Fibroblast of lung (primary cell): ENCODE measurements around the gene SMIM31. TPM values are rescaled to one million over a fixed set of nuclear protein-coding genes. Genes with fewer than 3 reads are reported as not detected.

Experiments used
- DNase-seq, 2 donors: peaks; one replicate each; pipeline versions ENCODE4 v3.0.0 to v3.0.0-alpha.2; 2010; ENCODE audit warnings: low read depth in 2 of 2
- H2AFZ ChIP-seq: 2 replicates; pipeline ENCODE4 v1.5.1; 2012; ENCODE audit warnings: low read length, control low read depth, inconsistent platforms
- H3K27ac ChIP-seq: 2 replicates; pipeline ENCODE4 v1.5.1; 2011; ENCODE audit warnings: low read length, control low read depth; ENCODE audit not compliant: insufficient read depth
- H3K27me3 ChIP-seq: 2 replicates; pipeline ENCODE4 v1.5.1; 2011; ENCODE audit warnings: mild to moderate bottlenecking, low read length; ENCODE audit not compliant: control insufficient read depth, insufficient read depth
- H3K36me3 ChIP-seq: 2 replicates; pipeline ENCODE4 v1.5.1; 2011; ENCODE audit warnings: low read length; ENCODE audit not compliant: control insufficient read depth, insufficient read depth
- H3K4me1 ChIP-seq: 2 replicates; pipeline ENCODE4 v1.5.1; 2011; ENCODE audit warnings: low read length; ENCODE audit not compliant: control insufficient read depth, insufficient read depth; ENCODE audit errors: extremely low read depth
- H3K4me2 ChIP-seq: 2 replicates; pipeline ENCODE4 v1.5.1; 2011; ENCODE audit warnings: low read length, control low read depth; ENCODE audit not compliant: insufficient read depth; ENCODE audit errors: extremely low read depth
- H3K4me3 ChIP-seq, 4 experiments: fragments of 200-600 bp in 1 of 4; sonication (generic) in 1 of 4; replicated peaks in 1 of 4; 2 replicates each; pipeline ENCODE4 v1.5.1; 2011 to 2016; ENCODE audit warnings: low read length in 4 of 4, low read depth in 3 of 4, mild to moderate bottlenecking in 3 of 4, control low read depth in 2 of 4, inconsistent platforms in 1 of 4, mixed read lengths in 1 of 4; ENCODE audit not compliant: insufficient read depth in 1 of 4; ENCODE audit errors: control extremely low read depth in 1 of 4
- H3K79me2 ChIP-seq: 2 replicates; pipeline ENCODE4 v1.5.1; 2012; ENCODE audit warnings: mild to moderate bottlenecking, low read length, inconsistent platforms; ENCODE audit not compliant: control insufficient read depth, insufficient read depth
- H3K9ac ChIP-seq: 2 replicates; pipeline ENCODE4 v1.5.1; 2011; ENCODE audit warnings: mild to moderate bottlenecking, low read length, control low read depth; ENCODE audit not compliant: insufficient read depth
- H3K9me3 ChIP-seq: 2 replicates; pipeline ENCODE4 v1.5.1; 2012; ENCODE audit warnings: low read depth, low read length; ENCODE audit not compliant: control insufficient read depth, insufficient read depth
- H4K20me1 ChIP-seq: 2 replicates; pipeline ENCODE4 v1.5.1; 2011; ENCODE audit warnings: low read length; ENCODE audit not compliant: control insufficient read depth, insufficient read depth; ENCODE audit errors: extremely low read depth
- EZH2 ChIP-seq: IDR thresholded peaks from 2 replicates; pipeline ENCODE4 v1.5.1; 2012; ENCODE audit warnings: low read length, control low read depth, mild to moderate bottlenecking; ENCODE audit errors: missing control alignments
- polyA plus RNA-seq, 2 donors: library from polyadenylated mRNA; depleted of rRNA in 1 of 2; stranded (reverse) in 1 of 2; unstranded in 1 of 2; fragments of >200 nt; gene quantifications; 2 replicates each; pipeline ENCODE4 v1.2.1, GENCODE V29; 2011 to 2012; ENCODE audit warnings: missing spikeins in 1 of 2
- total RNA-seq: library from RNA; depleted of rRNA; stranded (reverse); fragments of >200 nt; gene quantifications from 2 replicates; pipeline ENCODE4 v1.2.1, GENCODE V29; 2014
- TF ChIP-seq, protein P1 (sequence below), 2 donors: IDR thresholded peaks in 1 of 2; conservative IDR thresholded peaks in 1 of 2; 1 replicate in 1 of 2; 2 replicates in 1 of 2; pipeline ENCODE4 v1.5.1; 2011 to 2012; ENCODE audit warnings: low read length in 2 of 2, control low read depth in 1 of 2, inconsistent platforms in 1 of 2, low read depth in 1 of 2, mild to moderate bottlenecking in 1 of 2

The SMIM31 gene
- total and polyA plus RNA-seq, 2 donors (not counting 1 experiment from before 2014, with no cell fraction given) = not detected

DNA sequence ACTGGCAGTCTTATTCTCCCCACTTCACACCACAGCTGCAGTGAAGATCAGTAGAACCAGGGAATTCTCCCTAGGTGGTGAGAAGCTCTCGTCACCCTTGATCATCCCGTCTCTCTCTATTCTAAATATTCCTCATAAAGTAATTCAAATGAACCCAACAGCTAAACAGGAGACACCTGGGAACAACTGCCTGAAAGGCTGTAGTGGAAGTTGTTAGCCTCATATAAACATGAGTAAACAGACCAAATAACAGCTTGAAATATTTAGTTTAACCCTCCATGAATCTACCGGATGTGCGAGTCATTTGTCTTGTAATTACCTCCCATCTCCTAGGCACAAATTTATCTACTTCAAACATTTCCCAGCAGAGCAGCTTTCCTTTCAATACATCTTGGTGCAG lies 92.6 kb downstream of the SMIM31 start:
- Histone ChIP-seq H3K4me2 (no peak overlapping the region), H3K27me3 (no peaks in the 10 kb centered on the region), H2AFZ (no peak overlapping the region), H3K79me2 (no peaks in the 10 kb centered on the region), H3K9me3 (no peaks in the 10 kb centered on the region), H3K4me1 (no peaks in the 10 kb centered on the region), H3K27ac (no peak overlapping the region), H3K9ac (no peak overlapping the region), H4K20me1 (no peaks in the 10 kb centered on the region), H3K36me3 (no peaks in the 10 kb centered on the region), H3K4me3 (no peak overlapping the region)
- TF ChIP-seq, protein P1, sequence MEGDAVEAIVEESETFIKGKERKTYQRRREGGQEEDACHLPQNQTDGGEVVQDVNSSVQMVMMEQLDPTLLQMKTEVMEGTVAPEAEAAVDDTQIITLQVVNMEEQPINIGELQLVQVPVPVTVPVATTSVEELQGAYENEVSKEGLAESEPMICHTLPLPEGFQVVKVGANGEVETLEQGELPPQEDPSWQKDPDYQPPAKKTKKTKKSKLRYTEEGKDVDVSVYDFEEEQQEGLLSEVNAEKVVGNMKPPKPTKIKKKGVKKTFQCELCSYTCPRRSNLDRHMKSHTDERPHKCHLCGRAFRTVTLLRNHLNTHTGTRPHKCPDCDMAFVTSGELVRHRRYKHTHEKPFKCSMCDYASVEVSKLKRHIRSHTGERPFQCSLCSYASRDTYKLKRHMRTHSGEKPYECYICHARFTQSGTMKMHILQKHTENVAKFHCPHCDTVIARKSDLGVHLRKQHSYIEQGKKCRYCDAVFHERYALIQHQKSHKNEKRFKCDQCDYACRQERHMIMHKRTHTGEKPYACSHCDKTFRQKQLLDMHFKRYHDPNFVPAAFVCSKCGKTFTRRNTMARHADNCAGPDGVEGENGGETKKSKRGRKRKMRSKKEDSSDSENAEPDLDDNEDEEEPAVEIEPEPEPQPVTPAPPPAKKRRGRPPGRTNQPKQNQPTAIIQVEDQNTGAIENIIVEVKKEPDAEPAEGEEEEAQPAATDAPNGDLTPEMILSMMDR (conservative IDR thresholded peaks at IDR 0.05 in 1 of 2, IDR thresholded peaks at IDR 0.05 in 1 of 2; ENCODE audit: low read depth in 1 of 2, low read length in 2 of 2) = no peak
- no peak for TF ChIP-seq EZH2
- DNase-seq = no peak

DNA sequence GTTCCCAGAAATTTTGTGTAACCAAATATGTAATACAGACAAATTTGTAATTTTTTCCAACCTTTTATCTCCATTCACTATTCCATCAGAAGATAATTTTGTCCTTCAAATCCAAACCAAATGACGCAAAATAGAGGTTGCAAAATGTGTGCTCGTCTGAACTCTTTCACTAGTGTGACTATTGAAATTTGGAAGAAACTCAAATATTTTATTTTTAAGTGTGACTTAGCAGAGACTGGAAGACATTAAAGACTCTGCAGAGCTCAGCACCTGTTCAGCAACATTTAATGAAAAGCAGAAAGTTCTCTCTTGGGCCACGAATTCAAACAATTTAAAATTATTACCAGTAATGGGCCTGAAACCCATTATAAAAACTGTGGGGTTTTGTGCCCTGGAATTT lies 93.1 kb downstream of the SMIM31 start:
- no peak overlapping the region for H2AFZ ChIP-seq
- H3K36me3 ChIP-seq = no peaks in the 10 kb centered on the region
- no peak overlapping the region for H3K27ac ChIP-seq
- H3K9ac ChIP-seq = no peak overlapping the region
- H4K20me1 ChIP-seq = no peaks in the 10 kb centered on the region
- DNase-seq = no peak
- no peaks in the 10 kb centered on the region for H3K27me3 ChIP-seq
- H3K4me3 ChIP-seq = no peak overlapping the region
- H3K79me2 ChIP-seq = no peaks in the 10 kb centered on the region
- H3K9me3 ChIP-seq = no peaks in the 10 kb centered on the region
- H3K4me1 ChIP-seq = no peaks in the 10 kb centered on the region
- TF ChIP-seq, protein P1 (conservative IDR thresholded peaks at IDR 0.05 in 1 of 2, IDR thresholded peaks at IDR 0.05 in 1 of 2; ENCODE audit: low read depth in 1 of 2, low read length in 2 of 2) = no peak
- no peak for TF ChIP-seq EZH2
- no peak overlapping the region for H3K4me2 ChIP-seq

DNA sequence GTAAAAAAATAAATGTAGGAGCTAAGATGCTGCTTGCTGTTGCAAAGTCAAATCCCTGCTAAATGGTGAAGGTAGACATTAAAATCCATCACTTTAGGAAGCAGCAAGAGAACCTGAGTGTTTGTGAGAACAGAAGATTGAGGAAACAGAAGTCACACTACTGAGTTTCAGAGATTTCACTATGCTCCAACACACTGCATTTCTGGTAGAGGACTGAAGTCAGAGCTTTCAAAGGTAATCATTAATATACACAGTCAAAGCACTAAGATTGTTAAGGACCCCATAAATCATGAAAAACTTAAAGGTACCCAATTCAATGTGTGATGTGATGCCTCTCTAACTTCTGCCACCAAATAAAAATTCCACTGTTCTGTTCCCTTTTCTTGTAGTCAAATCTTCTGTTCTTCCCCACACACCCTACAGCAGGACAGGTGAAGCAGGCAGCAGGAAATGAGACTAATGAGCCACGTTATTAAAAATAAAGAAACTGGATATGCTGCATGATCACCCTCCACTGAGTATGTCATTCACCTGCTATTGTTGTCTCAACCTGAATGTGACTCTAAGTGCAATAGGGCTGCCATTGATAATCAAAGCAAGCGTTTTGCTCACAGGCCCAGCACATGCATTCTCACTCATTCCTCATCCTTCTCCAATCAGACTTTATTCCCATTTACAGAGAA lies 94.2 kb downstream of the SMIM31 start:
- Histone ChIP-seq H3K4me2 (no peak overlapping the region), H3K4me1 (no peaks in the 10 kb centered on the region), H3K4me3 (no peak overlapping the region), H3K9me3 (no peaks in the 10 kb centered on the region), H2AFZ (no peak overlapping the region), H3K27ac (no peak overlapping the region), H3K9ac (no peak overlapping the region), H3K79me2 (no peaks in the 10 kb centered on the region), H3K27me3 (no peaks in the 10 kb centered on the region), H3K36me3 (no peaks in the 10 kb centered on the region), H4K20me1 (no peaks in the 10 kb centered on the region)
- TF ChIP-seq EZH2 = no peak
- TF ChIP-seq, protein P1 (conservative IDR thresholded peaks at IDR 0.05 in 1 of 2, IDR thresholded peaks at IDR 0.05 in 1 of 2; ENCODE audit: low read depth in 1 of 2, low read length in 2 of 2) = no peak
- no peak for DNase-seq

Other genes with a start within 250 kb of the SMIM31 start
- not detected in 2 replicates for gene APELA, start 123.0 kb downstream of the SMIM31 start, total RNA-seq
- gene APELA, start 123.0 kb downstream of the SMIM31 start, polyA plus RNA-seq = not detected in 2 replicates
- 4.5 and 5.4 TPM in 2 replicates for gene TRIM61, start 223.5 kb downstream of the SMIM31 start, total RNA-seq
- gene TRIM61, start 223.5 kb downstream of the SMIM31 start, polyA plus RNA-seq = 1.1 and 2.5 TPM in 2 replicates